Stimulated activated naive CD8-positive, alpha-beta T cell treated with anti-CD3 and anti-CD28 coated beads, Interleukin-15, Interleukin-2, amounts not matched to agents 100 ng/mL and 50 ng/mL, for 24 hours (primary cell): Measurements from ENCODE around the gene PTPRM.

Experiments
- H3K27ac Mint-ChIP-seq: one replicate; pipeline ENCODE4 v1.8.0; 2021; ENCODE audit warnings: mild to moderate bottlenecking, mixed read lengths
- H3K27me3 Mint-ChIP-seq: one replicate; pipeline ENCODE4 v1.8.0; 2021; ENCODE audit warnings: mixed read lengths
- H3K36me3 Mint-ChIP-seq: one replicate; pipeline ENCODE4 v1.8.0; 2021; ENCODE audit warnings: low read depth, mixed read lengths
- H3K4me1 Mint-ChIP-seq: one replicate; pipeline ENCODE4 v1.8.0; 2021; ENCODE audit warnings: low read depth, mixed read lengths
- H3K4me3 Mint-ChIP-seq: one replicate; pipeline ENCODE4 v1.8.0; 2021; ENCODE audit warnings: mild to moderate bottlenecking, mixed read lengths
- H3K9me3 Mint-ChIP-seq: one replicate; pipeline ENCODE4 v1.8.0; 2021; ENCODE audit warnings: mixed read lengths

PTPRM gene

DNA sequence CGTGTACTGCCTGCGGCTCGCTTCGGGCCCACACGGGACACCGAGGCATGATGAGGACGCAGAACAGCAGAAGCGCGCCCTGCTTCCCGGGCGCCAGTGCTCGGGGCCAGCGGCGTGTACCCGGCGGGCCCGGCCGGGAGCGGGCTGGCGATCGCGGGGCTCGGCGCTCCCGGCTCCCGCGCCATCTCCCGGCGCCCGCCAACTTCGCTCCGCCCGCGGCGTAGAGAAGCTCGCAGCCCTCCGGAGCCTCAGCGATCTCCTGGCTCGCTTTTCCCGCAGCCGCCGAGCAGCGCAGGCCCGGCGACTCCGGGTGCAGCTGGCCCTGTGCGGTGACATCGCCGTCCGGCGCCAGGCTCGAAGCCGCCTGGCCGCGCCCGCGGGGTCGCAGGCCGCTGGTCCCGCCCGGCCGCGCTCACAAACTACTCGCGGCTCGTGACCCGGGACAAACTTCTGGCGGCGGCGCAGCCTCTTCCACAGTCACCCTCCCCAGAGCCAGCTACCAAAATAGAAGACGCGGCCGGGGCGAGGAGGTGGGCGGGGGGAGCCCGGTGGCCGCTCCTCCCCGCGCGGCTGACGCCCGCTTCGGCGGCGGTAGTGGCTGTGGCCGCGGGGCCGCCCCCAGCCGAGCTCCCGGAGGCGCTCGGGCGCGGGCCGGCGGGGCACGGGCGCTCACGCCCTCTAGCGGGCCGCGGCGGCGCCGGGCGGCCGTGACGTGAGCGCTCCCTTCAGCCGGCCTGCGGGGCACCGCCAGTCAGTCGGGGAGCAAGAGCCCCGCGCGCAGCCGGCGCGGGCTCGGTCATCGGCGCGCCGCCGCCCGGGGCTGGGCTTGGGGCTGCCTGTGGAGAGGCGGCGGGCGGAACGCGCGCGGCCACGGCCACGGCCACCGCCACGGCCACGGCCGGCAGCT lies at the start of gene PTPRM:
TSS of gene PTPRM (plus strand) at position 750 of the 907 bp plus-strand sequence. CDS start 503 bp downstream, outside the sequence.
- Mint-ChIP-seq H3K9me3 (peaks cover 4% of the 10 kb centered on the region), H3K36me3 (no peaks in the 10 kb centered on the region), H3K4me3 (peak within 1 kb of the TSS; percentile 61), H3K27me3 (peaks cover 59% of the 10 kb centered on the region), H3K4me1 (no peaks in the 10 kb centered on the region), H3K27ac (no peak within 1 kb of the TSS)

DNA sequence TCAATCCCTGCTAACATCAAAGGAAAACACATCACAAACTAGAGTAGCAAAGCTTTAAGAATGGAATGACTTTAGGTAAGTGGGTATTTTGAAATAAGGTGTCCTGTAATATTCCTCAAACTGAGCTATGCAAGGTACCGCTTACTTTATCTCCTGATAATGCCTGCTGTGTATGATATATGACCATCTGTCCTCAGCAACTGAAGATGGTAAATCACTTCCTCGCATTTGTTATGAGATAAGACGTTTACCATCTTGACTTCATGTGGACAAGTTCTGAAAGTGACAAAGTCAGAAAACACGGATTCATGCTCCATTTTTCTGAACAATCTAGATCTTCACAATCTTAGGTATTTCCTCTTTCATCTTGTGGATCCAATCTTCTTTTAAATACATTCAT lies 49.3 kb upstream of the PTPRM start:
- no peaks in the 10 kb centered on the region for H3K36me3 Mint-ChIP-seq
- no peak overlapping the region for H3K27ac Mint-ChIP-seq
- no peaks in the 10 kb centered on the region for H3K4me1 Mint-ChIP-seq

DNA sequence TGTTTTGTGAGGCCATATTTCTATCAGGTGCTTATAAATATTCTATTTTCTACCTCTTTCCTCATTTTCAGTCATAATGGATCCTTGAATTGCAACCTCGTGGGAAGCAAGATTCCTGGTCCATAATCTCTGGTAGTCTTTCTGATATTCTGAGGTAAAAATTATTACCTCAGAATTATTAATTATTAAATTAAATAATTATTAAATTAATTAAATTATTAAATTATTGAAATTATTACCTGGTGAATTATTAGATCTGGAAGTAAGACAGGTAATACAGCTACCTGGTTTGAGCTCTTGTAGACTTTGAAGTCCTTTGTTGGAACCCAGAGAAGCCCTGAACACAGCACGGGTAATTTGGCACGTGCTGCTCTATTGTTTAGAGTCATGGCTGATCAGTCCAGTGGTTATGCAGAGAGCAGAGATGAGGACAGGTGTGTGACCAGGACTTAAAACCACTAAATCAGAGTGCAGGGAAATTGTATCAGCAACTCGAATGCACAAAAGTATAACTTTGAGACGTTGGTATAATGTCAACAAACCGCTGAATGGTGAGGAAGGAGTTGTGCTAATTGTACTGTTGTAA lies 46.8 kb upstream of the PTPRM start:
- no peak overlapping the region for H3K27ac Mint-ChIP-seq
- H3K4me3 Mint-ChIP-seq: no peak overlapping the region
- peaks cover 7% of the 10 kb centered on the region for H3K9me3 Mint-ChIP-seq
- no peaks in the 10 kb centered on the region for H3K4me1 Mint-ChIP-seq
- no peaks in the 10 kb centered on the region for H3K36me3 Mint-ChIP-seq
- no peaks in the 10 kb centered on the region for H3K27me3 Mint-ChIP-seq

More for the DNA sequence above, 49.3 kb upstream of the PTPRM start:
- Mint-ChIP-seq H3K27me3 (no peaks in the 10 kb centered on the region), H3K9me3 (peaks cover 7% of the 10 kb centered on the region), H3K4me3 (no peak overlapping the region)

DNA sequence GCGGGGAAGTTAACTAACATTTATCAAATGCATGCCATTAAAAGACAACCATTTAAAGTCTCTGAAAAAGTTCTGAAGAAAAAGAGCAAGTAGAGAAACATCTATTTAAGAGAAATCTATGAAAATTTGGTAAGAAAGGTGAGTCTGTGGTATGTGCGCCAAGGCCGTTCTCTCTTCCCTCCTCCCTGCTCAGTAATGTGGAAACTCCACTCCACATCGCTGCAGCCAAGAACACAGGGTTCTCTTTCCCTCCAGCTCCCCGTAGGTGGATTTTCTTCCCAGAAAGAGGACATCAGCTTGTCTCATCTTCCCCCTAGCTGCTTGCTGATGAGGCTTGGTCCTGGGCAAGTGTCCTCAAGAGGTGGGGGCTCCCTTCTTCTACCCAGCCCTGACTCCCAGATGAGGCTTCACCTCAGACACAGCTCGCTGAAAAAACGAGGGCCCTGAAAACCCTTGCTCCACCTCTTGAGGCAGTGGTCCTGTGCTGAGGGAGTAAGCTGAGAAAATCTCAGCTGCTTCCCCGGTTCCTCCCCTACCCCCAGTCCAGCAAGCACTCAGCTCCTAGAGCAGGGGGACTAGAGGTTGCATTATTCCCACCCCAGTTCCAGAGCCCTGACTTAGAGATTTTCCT lies 45.8 kb upstream of the PTPRM start:
- no peaks in the 10 kb centered on the region for H3K27me3 Mint-ChIP-seq
- no peak overlapping the region for H3K27ac Mint-ChIP-seq
- H3K4me3 Mint-ChIP-seq: no peak overlapping the region
- no peaks in the 10 kb centered on the region for H3K4me1 Mint-ChIP-seq
- H3K36me3 Mint-ChIP-seq: no peaks in the 10 kb centered on the region
- peaks cover 7% of the 10 kb centered on the region for H3K9me3 Mint-ChIP-seq

DNA sequence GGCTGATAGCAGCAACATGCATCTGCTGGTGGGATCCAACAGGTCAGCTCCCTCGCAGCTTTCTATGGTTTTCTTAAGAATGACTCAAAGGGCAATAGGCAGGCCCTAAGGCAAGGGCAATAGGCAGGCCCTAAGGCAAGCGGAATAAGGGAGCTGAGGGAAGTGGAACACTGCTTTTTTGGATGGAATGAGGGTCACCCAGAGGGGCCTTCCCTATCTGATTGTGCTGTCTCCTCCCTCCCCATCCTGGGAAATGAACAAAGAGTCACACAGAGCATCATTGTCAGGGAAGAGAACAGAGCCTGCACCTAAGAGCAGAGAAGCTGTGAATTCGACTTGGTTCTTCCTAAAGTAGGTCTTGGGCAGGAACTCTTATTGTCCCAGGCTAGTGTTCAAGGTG lies 43.3 kb upstream of the PTPRM start:
- Mint-ChIP-seq H3K27me3 (no peaks in the 10 kb centered on the region), H3K4me1 (no peaks in the 10 kb centered on the region), H3K4me3 (no peak overlapping the region), H3K36me3 (no peaks in the 10 kb centered on the region), H3K27ac (no peak overlapping the region), H3K9me3 (no peaks in the 10 kb centered on the region)

DNA sequence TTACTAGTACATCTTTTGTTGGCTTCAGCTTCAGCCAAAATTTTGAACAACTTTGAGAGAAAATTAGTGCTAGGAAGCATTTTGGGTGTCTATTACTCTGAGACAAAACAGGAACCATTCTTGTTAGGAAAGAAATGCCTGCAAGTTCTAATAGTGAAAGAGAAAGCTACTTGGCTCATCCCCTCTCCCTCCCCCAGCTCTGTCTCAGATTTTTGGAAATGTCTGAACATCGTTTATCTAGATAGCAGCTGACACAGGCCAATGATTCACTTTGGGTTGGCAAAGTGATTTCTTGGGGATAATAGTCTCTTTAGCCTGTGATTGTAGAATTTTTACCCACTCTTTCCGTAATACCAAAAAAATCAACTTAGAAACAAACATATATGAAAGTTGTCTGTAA lies 42.3 kb upstream of the PTPRM start:
- Mint-ChIP-seq H3K9me3 (no peaks in the 10 kb centered on the region), H3K4me1 (no peaks in the 10 kb centered on the region), H3K4me3 (no peak overlapping the region), H3K27ac (no peak overlapping the region), H3K36me3 (no peaks in the 10 kb centered on the region), H3K27me3 (no peaks in the 10 kb centered on the region)

DNA sequence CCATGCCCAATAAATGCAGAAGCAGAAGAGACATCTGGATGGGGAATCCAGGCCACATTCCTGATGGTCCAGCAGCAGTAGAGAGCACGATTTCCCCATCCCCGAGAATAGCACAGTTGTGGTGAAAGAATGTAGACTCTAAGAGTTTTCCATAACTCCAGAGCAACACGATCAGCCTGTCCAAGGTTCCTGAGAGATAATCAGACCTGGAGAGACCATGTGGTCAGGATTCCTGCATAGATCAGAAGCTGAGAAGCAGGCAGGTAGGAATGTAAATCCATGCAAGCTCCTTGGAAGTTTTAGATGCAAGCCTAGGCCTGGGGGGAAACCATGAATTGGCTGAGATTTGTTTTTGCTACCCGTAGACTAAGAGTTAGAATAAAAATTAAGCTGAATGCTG lies 34.2 kb upstream of the PTPRM start:
- Mint-ChIP-seq H3K4me1 (no peaks in the 10 kb centered on the region), H3K9me3 (no peaks in the 10 kb centered on the region)

DNA sequence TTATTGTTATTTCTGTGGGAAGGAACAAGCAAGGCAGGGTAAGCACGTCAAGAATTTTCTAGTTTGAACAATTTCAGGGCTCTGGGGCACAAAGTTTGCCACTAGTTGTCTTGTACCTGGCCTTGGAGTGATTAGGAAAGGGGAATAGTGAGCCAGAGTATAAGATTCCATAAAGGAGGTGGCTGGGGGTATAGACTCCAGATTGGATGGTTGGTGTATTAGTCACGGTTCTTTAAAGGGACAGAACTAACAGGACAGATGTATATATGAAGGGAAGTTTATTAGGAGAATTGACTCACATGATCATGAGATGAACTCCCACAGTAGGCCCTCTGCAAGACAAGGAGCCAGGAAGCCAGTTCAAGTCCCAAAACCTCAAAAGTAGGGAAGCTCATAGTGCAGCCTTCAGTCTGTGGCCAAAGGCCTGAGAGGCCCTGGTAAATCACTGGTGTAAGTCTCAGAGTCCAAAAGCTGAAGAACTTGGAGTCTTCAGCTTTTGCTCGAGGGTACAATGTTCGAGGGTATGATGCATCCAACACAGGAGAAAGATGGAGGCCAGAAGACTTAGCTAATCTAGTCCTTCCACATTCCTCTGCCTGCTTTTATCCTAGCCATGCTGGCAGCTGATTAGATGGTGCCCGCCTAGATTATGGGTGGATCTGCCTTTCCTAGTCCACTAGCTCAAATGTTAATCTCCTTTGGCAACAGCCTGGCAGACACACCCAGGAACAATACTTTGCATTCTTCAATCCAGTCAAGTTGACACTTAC lies 31.5 kb upstream of the PTPRM start:
- Mint-ChIP-seq H3K27me3 (no peaks in the 10 kb centered on the region), H3K4me3 (no peak overlapping the region), H3K4me1 (no peaks in the 10 kb centered on the region), H3K9me3 (no peaks in the 10 kb centered on the region), H3K36me3 (no peaks in the 10 kb centered on the region), H3K27ac (no peak overlapping the region)

More for the DNA sequence above, 34.2 kb upstream of the PTPRM start:
- Mint-ChIP-seq H3K4me3 (no peak overlapping the region), H3K36me3 (no peaks in the 10 kb centered on the region), H3K27me3 (no peaks in the 10 kb centered on the region), H3K27ac (no peak overlapping the region)

DNA sequence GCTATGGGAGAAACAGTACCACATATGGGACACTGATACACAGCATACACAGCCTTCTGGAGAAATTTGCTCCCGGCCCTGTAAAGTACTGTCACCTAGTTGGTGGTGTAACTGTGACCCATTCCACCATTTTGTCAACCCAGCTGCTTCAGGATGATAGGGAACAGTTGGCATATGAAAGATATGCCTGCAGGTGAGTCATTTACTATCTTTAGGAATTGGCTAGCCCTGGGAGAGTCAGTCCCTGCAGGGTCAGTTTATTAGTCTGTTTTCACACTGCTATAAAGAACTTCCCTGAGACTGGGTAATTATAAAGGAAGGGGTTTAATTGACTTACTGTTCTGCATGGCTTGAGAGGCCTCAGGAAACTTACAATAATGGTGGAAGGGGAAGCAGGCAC lies 30.0 kb upstream of the PTPRM start:
- Mint-ChIP-seq H3K27me3 (no peaks in the 10 kb centered on the region), H3K4me3 (no peak overlapping the region), H3K9me3 (no peaks in the 10 kb centered on the region), H3K27ac (no peak overlapping the region), H3K4me1 (no peaks in the 10 kb centered on the region), H3K36me3 (no peaks in the 10 kb centered on the region)

DNA sequence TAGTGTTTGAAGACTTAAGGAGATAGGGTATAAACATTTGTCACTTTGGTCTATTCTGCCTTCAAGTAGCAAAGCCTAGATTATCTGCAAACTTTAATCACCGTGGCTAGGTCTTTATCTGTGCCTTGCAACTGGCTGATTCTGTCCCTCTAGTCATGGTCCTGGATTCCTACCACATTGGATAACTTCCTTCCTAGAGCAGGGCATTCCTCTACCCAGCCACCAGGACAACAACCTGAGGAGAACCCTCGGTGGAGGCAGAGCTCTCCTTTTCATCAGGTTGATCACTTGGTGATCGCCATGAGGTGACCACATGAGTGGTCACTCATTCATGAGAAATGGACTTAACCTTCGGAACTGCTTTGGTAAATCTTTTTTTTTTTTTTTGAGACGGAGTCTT lies 25.3 kb upstream of the PTPRM start:
- H3K27ac Mint-ChIP-seq: no peak overlapping the region
- no peaks in the 10 kb centered on the region for H3K9me3 Mint-ChIP-seq
- no peaks in the 10 kb centered on the region for H3K27me3 Mint-ChIP-seq
- H3K36me3 Mint-ChIP-seq: no peaks in the 10 kb centered on the region
- H3K4me3 Mint-ChIP-seq: no peak overlapping the region
- no peaks in the 10 kb centered on the region for H3K4me1 Mint-ChIP-seq

DNA sequence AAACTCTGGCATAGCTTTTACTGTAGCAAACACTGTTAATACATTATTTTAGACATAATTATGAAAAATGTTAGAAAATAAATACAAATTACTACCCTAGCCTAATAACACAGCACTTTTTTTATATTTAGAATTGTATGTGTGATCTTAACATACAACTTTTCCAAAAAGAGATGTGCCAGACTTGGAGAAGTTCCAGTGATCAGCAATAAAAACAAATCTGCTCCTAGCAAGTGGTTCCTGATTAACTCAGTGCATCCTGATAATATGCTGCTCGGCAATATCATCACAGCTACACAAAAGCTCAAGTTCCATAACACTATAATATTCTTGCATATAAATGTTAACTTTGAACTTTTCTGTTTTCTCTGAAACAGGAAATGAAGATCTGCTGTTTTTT lies 22.4 kb upstream of the PTPRM start:
- H3K9me3 Mint-ChIP-seq: no peaks in the 10 kb centered on the region
- H3K4me1 Mint-ChIP-seq: no peaks in the 10 kb centered on the region
- H3K27me3 Mint-ChIP-seq: no peaks in the 10 kb centered on the region
- H3K4me3 Mint-ChIP-seq: no peak overlapping the region
- no peak overlapping the region for H3K27ac Mint-ChIP-seq
- H3K36me3 Mint-ChIP-seq: no peaks in the 10 kb centered on the region

DNA sequence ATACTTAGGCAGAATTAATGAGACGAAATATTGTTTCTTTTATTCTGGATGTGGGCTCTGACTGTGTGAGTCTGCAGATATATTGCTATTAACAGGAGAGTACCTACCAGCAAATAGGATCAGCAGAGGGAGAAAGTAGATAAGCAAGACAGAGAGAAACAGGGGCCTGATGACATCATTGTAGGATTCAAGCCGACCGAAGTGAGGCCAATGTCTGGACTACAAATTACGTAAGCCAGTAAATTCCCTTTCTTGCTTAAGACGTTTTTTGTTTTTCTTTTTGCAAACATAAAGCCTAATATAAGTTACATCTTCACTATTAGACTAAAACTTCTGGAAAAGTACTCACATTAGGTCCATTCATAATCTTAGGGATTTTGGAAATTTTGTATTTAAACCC lies 21.4 kb upstream of the PTPRM start:
- H3K4me3 Mint-ChIP-seq: no peak overlapping the region
- H3K9me3 Mint-ChIP-seq: no peaks in the 10 kb centered on the region
- H3K4me1 Mint-ChIP-seq: no peaks in the 10 kb centered on the region
- H3K27ac Mint-ChIP-seq: no peak overlapping the region
- no peaks in the 10 kb centered on the region for H3K27me3 Mint-ChIP-seq
- no peaks in the 10 kb centered on the region for H3K36me3 Mint-ChIP-seq

DNA sequence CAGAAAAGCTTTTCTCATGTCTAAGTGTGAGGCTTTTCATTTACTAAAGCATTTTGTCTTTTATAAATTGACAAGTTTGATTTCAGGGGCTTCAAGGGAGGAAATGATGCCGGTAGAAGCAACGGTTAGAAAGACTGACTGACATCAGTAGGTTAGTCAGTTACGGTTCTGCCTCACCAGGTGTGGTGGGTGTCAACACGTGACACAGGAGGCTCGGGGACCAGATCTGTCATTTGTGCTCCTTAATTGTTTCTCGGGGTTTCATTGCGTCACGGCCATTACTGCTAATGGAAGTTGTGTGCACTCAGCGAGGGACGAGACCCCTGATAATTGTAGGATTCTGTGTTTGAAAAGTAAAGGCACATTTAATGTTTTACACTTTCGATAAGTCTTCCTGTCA lies 18.9 kb upstream of the PTPRM start:
- Mint-ChIP-seq H3K4me1 (no peaks in the 10 kb centered on the region), H3K36me3 (no peaks in the 10 kb centered on the region), H3K27ac (no peak overlapping the region), H3K9me3 (no peaks in the 10 kb centered on the region), H3K4me3 (no peak overlapping the region), H3K27me3 (no peaks in the 10 kb centered on the region)

DNA sequence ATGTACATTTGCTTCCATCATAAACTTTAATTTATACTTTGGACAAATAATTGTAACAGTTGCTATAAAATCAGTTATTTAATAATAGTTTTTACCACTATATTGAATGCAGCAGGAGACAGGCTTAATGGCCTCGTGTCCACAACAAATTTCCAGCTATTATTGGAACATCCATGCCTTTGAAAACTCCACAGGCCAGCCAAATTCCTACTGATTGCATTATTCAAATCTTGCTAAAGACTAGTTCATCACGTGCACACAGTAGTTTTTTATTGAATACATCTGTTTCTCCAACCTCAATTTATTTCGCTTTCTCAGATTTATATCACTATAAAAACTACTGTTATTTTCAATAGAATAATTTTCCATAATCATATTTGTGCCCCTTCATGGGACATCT lies 18.4 kb upstream of the PTPRM start:
- H3K9me3 Mint-ChIP-seq: no peaks in the 10 kb centered on the region
- H3K27ac Mint-ChIP-seq: no peak overlapping the region
- no peak overlapping the region for H3K4me3 Mint-ChIP-seq
- H3K4me1 Mint-ChIP-seq: no peaks in the 10 kb centered on the region
- no peaks in the 10 kb centered on the region for H3K27me3 Mint-ChIP-seq
- no peaks in the 10 kb centered on the region for H3K36me3 Mint-ChIP-seq

DNA sequence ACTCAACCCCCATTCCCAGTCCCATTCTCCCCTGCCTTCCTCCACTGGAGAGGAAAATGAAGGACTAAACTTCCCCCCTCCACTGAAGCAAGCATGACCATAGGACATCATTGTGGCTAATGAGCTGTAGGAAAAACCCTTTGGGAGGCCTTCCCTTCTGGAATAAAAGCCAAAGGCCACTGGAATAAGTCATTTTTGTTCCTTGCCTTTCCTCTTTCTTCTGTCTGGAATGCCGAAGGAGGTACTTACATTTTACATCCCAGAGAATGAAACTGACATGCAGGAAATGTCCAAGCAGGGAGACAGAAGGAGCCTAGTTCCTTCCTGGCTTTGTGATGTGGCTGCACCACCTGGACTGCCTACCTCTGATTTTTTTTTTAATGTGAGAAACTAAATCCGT lies 9.1 kb upstream of the PTPRM start:
- no peak overlapping the region for H3K4me3 Mint-ChIP-seq
- H3K27ac Mint-ChIP-seq: no peak overlapping the region
- peaks cover 8% of the 10 kb centered on the region for H3K27me3 Mint-ChIP-seq
- H3K4me1 Mint-ChIP-seq: no peaks in the 10 kb centered on the region
- H3K36me3 Mint-ChIP-seq: no peaks in the 10 kb centered on the region
- no peaks in the 10 kb centered on the region for H3K9me3 Mint-ChIP-seq
